GM23338 (cell line): ENCODE results near the gene DNAH8. TPM values are rescaled to one million over a fixed set of nuclear protein-coding genes. Genes with fewer than 3 reads are reported as not detected.

Experiments
- ATAC-seq: fragments of 200-7000 bp; cut with Tn5 transposase; 3 replicates; pipeline ENCODE4 v1.9.1; 2020
- DNase-seq: peaks from one replicate; pipeline ENCODE4 v3.0.0-alpha.2; 2015; ENCODE audit warnings: low spot score
- H2AFZ ChIP-seq: fragments of 200-600 bp; sonication (generic); 2 replicates; pipeline ENCODE4 v1.8.0; 2016; ENCODE audit warnings: antibody characterized with exemption, mild to moderate bottlenecking, moderate library complexity
- H3F3A ChIP-seq: fragments of 200-600 bp; sonication (generic); replicated peaks from 2 replicates; pipeline ENCODE4 v1.8.0; 2017; ENCODE audit warnings: antibody characterized with exemption, mixed run types, low read depth
- H3K27ac ChIP-seq: fragments of 200-600 bp; sonication (generic); 2 replicates; pipeline ENCODE4 v1.6.1; 2016; ENCODE audit warnings: low read depth
- H3K27me3 ChIP-seq: fragments of 200-600 bp; sonication (generic); 2 replicates; pipeline ENCODE4 v1.8.0; 2016; ENCODE audit warnings: mild to moderate bottlenecking, mixed run types, moderate library complexity; ENCODE audit not compliant: insufficient read depth
- H3K36me3 ChIP-seq: fragments of 200-600 bp; sonication (generic); 2 replicates; pipeline ENCODE4 v1.8.0; 2016; ENCODE audit warnings: mild to moderate bottlenecking; ENCODE audit not compliant: insufficient read depth
- H3K4me1 ChIP-seq: fragments of 200-600 bp; sonication (generic); 2 replicates; pipeline ENCODE4 v1.8.0; 2016; ENCODE audit warnings: mild to moderate bottlenecking, moderate library complexity; ENCODE audit not compliant: insufficient read depth
- H3K4me2 ChIP-seq: fragments of 200-600 bp; sonication (generic); 2 replicates; pipeline ENCODE4 v1.7.1; 2017; ENCODE audit warnings: mixed run types
- H3K4me3 ChIP-seq: fragments of 200-600 bp; sonication (generic); 2 replicates; pipeline ENCODE4 v1.6.1; 2016; ENCODE audit warnings: mixed run types
- H3K79me2 ChIP-seq: fragments of 200-600 bp; sonication (generic); replicated peaks from 2 replicates; pipeline ENCODE4 v1.8.0; 2017; ENCODE audit warnings: mild to moderate bottlenecking; ENCODE audit not compliant: insufficient read depth
- H3K9me2 ChIP-seq: fragments of 200-600 bp; sonication (generic); 2 replicates; pipeline ENCODE4 v1.8.0; 2017; ENCODE audit not compliant: insufficient read depth
- H4K20me1 ChIP-seq: fragments of 200-600 bp; sonication (generic); replicated peaks from 2 replicates; pipeline ENCODE4 v1.8.0; 2017; ENCODE audit warnings: mild to moderate bottlenecking; ENCODE audit not compliant: insufficient read depth
- H3K27ac Mint-ChIP-seq: 2 replicates; pipeline ENCODE4 v1.8.0; 2020; ENCODE audit warnings: inconsistent platforms, mild to moderate bottlenecking, moderate library complexity, mixed read lengths
- H3K27me3 Mint-ChIP-seq: 3 replicates; pipeline ENCODE4 v1.8.0; 2022; ENCODE audit warnings: low read depth, mild to moderate bottlenecking, moderate library complexity, mixed read lengths, inconsistent platforms; ENCODE audit not compliant: insufficient read depth, poor library complexity
- H3K36me3 Mint-ChIP-seq: 3 replicates; pipeline ENCODE4 v1.8.0; 2021; ENCODE audit warnings: low read depth, mild to moderate bottlenecking, inconsistent platforms, moderate library complexity, mixed read lengths
- H3K4me1 Mint-ChIP-seq: 3 replicates; pipeline ENCODE4 v1.8.0; 2020; ENCODE audit warnings: mild to moderate bottlenecking, inconsistent platforms, mixed read lengths
- H3K4me3 Mint-ChIP-seq: 3 replicates; pipeline ENCODE4 v1.8.0; 2021; ENCODE audit warnings: moderate library complexity, mild to moderate bottlenecking, inconsistent platforms, mixed read lengths
- H3K9me3 Mint-ChIP-seq: 3 replicates; pipeline ENCODE4 v1.8.0; 2020; ENCODE audit warnings: moderate library complexity, mild to moderate bottlenecking, inconsistent platforms, mixed read lengths
- CREB1 ChIP-seq: fragments of 250-450 bp; sonication (Bioruptor Pico); IDR thresholded peaks from 2 replicates; pipeline ENCODE4 v1.5.0; 2020; ENCODE audit warnings: low read depth, mild to moderate bottlenecking, moderate library complexity
- JUNB ChIP-seq: IDR thresholded peaks from one replicate; pipeline ENCODE4 v1.6.1; 2016; ENCODE audit warnings: antibody characterized with exemption; ENCODE audit not compliant: unreplicated experiment
- POLR2AphosphoS5 ChIP-seq: IDR thresholded peaks from 2 replicates; pipeline ENCODE4 v1.6.1; 2016; ENCODE audit warnings: antibody characterized with exemption, low read depth
- ZNF114 ChIP-seq: fragments of 250-450 bp; sonication (Bioruptor Pico); IDR thresholded peaks from 2 replicates; pipeline ENCODE4 v1.5.0; 2020; ENCODE audit warnings: mild to moderate bottlenecking, moderate library complexity
- polyA plus RNA-seq: library from polyadenylated mRNA; unstranded; fragments of >200 nt; fragmentation: Nextera tagmentation; extraction: Ambion mirVana; gene quantifications from 2 replicates; pipeline ENCODE4 v1.2.1, GENCODE V29; 2016
- total RNA-seq: library from RNA; depleted of rRNA; stranded (reverse); fragments of >200 nt; shearing (Covaris generic); gene quantifications from 2 replicates; pipeline ENCODE4 v1.2.3, GENCODE V29; 2014
- TF ChIP-seq, protein P1 (sequence below): IDR thresholded peaks from 2 replicates; pipeline ENCODE4 v1.6.1; 2016; ENCODE audit warnings: antibody characterized with exemption
- TF ChIP-seq, protein P2 (sequence below), 2 experiments: fragments of 200-600 bp in 1 of 2; sonication (generic) in 1 of 2; conservative IDR thresholded peaks; 2 replicates each; pipeline versions ENCODE4 v1.5.1 to v1.6.1; 2016 to 2017; ENCODE audit warnings: antibody characterized with exemption in 2 of 2, low read depth in 2 of 2, mild to moderate bottlenecking in 2 of 2, moderate library complexity in 1 of 2
- TF ChIP-seq, protein P3 (sequence below): fragments of 250-450 bp; sonication (Bioruptor Pico); IDR thresholded peaks from 2 replicates; pipeline ENCODE4 v1.5.0; 2020; ENCODE audit warnings: mild to moderate bottlenecking, moderate library complexity

The DNAH8 gene
- total and polyA plus RNA-seq, 2 experiments from 2014 or later = 0.02 TPM; not detected in 1

DNA sequence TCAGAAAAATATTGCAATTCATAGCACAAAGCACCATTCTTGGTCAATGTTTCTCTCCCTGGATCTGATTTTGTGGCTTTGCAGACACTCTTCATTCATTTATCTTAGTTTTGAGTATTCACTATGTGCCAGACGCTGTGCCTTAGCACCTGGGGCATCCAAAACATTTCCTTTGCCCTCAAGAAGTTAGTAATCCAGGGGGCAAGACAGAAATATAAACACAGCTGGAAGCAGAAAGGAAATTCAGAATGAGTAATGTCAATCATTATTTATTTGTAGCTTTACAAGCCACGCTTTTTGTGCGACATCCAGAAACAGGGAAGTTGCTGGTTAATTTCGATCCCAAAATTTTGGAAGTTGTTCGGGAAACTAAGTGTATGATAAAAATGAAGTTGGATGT, 71.4 kb downstream of the DNAH8 start:
- Histone ChIP-seq H3K4me3 (no peak overlapping the region), H3K4me2 (no peak overlapping the region), H3K27ac (no peak overlapping the region), H3K9me2 (no peaks in the 10 kb centered on the region), H3K79me2 (no peaks in the 10 kb centered on the region), H4K20me1 (no peaks in the 10 kb centered on the region), H3K27me3 (no peaks in the 10 kb centered on the region), H3K4me1 (peaks cover 19% of the 10 kb centered on the region), H3K36me3 (no peaks in the 10 kb centered on the region), H2AFZ (no peak overlapping the region), H3F3A (no peaks in the 10 kb centered on the region)
- H3K36me3 Mint-ChIP-seq = no peaks in the 10 kb centered on the region
- DNase-seq (no peak), ATAC-seq (no peak)
- no peak overlapping the region for H3K27ac Mint-ChIP-seq
- H3K4me1 Mint-ChIP-seq = peaks cover 18% of the 10 kb centered on the region
- TF ChIP-seq, protein P1, sequence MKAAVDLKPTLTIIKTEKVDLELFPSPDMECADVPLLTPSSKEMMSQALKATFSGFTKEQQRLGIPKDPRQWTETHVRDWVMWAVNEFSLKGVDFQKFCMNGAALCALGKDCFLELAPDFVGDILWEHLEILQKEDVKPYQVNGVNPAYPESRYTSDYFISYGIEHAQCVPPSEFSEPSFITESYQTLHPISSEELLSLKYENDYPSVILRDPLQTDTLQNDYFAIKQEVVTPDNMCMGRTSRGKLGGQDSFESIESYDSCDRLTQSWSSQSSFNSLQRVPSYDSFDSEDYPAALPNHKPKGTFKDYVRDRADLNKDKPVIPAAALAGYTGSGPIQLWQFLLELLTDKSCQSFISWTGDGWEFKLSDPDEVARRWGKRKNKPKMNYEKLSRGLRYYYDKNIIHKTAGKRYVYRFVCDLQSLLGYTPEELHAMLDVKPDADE = no peak
- TF ChIP-seq, protein P2, sequence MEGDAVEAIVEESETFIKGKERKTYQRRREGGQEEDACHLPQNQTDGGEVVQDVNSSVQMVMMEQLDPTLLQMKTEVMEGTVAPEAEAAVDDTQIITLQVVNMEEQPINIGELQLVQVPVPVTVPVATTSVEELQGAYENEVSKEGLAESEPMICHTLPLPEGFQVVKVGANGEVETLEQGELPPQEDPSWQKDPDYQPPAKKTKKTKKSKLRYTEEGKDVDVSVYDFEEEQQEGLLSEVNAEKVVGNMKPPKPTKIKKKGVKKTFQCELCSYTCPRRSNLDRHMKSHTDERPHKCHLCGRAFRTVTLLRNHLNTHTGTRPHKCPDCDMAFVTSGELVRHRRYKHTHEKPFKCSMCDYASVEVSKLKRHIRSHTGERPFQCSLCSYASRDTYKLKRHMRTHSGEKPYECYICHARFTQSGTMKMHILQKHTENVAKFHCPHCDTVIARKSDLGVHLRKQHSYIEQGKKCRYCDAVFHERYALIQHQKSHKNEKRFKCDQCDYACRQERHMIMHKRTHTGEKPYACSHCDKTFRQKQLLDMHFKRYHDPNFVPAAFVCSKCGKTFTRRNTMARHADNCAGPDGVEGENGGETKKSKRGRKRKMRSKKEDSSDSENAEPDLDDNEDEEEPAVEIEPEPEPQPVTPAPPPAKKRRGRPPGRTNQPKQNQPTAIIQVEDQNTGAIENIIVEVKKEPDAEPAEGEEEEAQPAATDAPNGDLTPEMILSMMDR (conservative IDR thresholded peaks at IDR 0.05; ENCODE audit: low read depth in 2 of 2) = no peak
- no peak for TF ChIP-seq POLR2AphosphoS5
- no peak for TF ChIP-seq ZNF114
- no peaks in the 10 kb centered on the region for H3K9me3 Mint-ChIP-seq
- no peaks in the 10 kb centered on the region for H3K27me3 Mint-ChIP-seq
- H3K4me3 Mint-ChIP-seq = no peak overlapping the region

DNA sequence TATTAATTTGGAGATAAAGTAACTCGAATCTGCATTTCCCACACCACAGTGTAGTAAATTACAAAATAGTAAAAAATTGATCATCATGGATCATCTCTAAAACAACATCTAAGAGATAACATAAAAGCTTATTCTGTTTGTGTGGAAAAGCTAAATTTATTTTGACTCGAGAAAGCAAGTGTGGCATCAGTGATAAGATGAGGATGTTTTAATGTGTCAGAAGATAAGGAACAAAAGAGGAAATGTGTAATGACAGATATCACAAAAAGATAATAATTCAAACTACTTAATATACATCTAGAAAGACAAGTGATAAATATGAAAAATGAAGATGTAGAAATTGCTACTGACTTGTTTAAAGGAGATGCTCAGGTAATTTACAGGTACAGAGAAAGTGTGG, 74.1 kb downstream of the DNAH8 start:
- no peaks in the 10 kb centered on the region for H3K9me2 ChIP-seq
- no peak overlapping the region for H3K27ac ChIP-seq
- ATAC-seq (no peak), DNase-seq (no peak)
- no peaks in the 10 kb centered on the region for H3F3A ChIP-seq
- H3K27me3 Mint-ChIP-seq = no peaks in the 10 kb centered on the region
- TF ChIP-seq, protein P1 = no peak
- TF ChIP-seq POLR2AphosphoS5 (no peak), JUNB (no peak), CREB1 (CRISPR knock-in tag) (no peak)
- TF ChIP-seq, protein P3, sequence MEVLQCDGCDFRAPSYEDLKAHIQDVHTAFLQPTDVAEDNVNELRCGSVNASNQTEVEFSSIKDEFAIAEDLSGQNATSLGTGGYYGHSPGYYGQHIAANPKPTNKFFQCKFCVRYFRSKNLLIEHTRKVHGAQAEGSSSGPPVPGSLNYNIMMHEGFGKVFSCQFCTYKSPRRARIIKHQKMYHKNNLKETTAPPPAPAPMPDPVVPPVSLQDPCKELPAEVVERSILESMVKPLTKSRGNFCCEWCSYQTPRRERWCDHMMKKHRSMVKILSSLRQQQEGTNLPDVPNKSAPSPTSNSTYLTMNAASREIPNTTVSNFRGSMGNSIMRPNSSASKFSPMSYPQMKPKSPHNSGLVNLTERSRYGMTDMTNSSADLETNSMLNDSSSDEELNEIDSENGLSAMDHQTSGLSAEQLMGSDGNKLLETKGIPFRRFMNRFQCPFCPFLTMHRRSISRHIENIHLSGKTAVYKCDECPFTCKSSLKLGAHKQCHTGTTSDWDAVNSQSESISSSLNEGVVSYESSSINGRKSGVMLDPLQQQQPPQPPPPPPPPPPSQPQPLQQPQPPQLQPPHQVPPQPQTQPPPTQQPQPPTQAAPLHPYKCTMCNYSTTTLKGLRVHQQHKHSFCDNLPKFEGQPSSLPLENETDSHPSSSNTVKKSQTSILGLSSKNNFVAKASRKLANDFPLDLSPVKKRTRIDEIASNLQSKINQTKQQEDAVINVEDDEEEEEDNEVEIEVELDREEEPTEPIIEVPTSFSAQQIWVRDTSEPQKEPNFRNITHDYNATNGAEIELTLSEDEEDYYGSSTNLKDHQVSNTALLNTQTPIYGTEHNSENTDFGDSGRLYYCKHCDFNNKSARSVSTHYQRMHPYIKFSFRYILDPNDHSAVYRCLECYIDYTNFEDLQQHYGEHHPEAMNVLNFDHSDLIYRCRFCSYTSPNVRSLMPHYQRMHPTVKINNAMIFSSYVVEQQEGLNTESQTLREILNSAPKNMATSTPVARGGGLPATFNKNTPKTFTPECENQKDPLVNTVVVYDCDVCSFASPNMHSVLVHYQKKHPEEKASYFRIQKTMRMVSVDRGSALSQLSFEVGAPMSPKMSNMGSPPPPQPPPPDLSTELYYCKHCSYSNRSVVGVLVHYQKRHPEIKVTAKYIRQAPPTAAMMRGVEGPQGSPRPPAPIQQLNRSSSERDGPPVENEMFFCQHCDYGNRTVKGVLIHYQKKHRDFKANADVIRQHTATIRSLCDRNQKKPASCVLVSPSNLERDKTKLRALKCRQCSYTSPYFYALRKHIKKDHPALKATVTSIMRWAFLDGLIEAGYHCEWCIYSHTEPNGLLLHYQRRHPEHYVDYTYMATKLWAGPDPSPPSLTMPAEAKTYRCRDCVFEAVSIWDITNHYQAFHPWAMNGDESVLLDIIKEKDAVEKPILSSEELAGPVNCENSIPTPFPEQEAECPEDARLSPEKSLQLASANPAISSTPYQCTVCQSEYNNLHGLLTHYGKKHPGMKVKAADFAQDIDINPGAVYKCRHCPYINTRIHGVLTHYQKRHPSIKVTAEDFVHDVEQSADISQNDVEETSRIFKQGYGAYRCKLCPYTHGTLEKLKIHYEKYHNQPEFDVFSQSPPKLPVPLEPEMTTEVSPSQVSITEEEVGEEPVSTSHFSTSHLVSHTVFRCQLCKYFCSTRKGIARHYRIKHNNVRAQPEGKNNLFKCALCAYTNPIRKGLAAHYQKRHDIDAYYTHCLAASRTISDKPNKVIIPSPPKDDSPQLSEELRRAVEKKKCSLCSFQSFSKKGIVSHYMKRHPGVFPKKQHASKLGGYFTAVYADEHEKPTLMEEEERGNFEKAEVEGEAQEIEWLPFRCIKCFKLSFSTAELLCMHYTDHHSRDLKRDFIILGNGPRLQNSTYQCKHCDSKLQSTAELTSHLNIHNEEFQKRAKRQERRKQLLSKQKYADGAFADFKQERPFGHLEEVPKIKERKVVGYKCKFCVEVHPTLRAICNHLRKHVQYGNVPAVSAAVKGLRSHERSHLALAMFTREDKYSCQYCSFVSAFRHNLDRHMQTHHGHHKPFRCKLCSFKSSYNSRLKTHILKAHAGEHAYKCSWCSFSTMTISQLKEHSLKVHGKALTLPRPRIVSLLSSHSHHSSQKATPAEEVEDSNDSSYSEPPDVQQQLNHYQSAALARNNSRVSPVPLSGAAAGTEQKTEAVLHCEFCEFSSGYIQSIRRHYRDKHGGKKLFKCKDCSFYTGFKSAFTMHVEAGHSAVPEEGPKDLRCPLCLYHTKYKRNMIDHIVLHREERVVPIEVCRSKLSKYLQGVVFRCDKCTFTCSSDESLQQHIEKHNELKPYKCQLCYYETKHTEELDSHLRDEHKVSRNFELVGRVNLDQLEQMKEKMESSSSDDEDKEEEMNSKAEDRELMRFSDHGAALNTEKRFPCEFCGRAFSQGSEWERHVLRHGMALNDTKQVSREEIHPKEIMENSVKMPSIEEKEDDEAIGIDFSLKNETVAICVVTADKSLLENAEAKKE (CRISPR knock-in tag) = no peak
- H3K36me3 ChIP-seq = no peaks in the 10 kb centered on the region
- no peaks in the 10 kb centered on the region for H3K9me3 Mint-ChIP-seq
- no peak overlapping the region for H3K4me2 ChIP-seq
- H3K27me3 ChIP-seq = no peaks in the 10 kb centered on the region
- H4K20me1 ChIP-seq = no peaks in the 10 kb centered on the region
- H3K4me3 ChIP-seq = no peak overlapping the region
- H3K27ac Mint-ChIP-seq = no peak overlapping the region
- H3K79me2 ChIP-seq = no peaks in the 10 kb centered on the region
- H3K4me1 ChIP-seq = peaks cover 9% of the 10 kb centered on the region
- peaks cover 8% of the 10 kb centered on the region for H3K4me1 Mint-ChIP-seq
- no peak overlapping the region for H3K4me3 Mint-ChIP-seq
- no peak overlapping the region for H2AFZ ChIP-seq
- no peaks in the 10 kb centered on the region for H3K36me3 Mint-ChIP-seq
